ENCODE data around the gene LRRFIP1.

LRRFIP1 gene

GRCh38 chr2:237708491-237708890, 81.1 kb downstream of the LRRFIP1 start:
- Mint-ChIP-seq H3K4me3 (no peak overlapping the region), H3K27me3 (ENCODE audit: low read depth, poor library complexity) (peaks cover 4% of the 10 kb centered on the region), H3K4me1 (peaks cover 51% of the 10 kb centered on the region), H3K9me3 (no peaks in the 10 kb centered on the region), H3K36me3 (ENCODE audit: low read depth) (peaks cover 19% of the 10 kb centered on the region), H3K27ac (peak overlapping the region; percentile 95)
- no peak for TF ChIP-seq CTCF (IDR thresholded peaks at IDR 0.05)
- no peak for DNase-seq

- Mint-ChIP-seq H3K9me3 (no peaks in the 10 kb centered on the region), H3K27me3 (ENCODE audit: low read depth, poor library complexity) (peaks cover 4% of the 10 kb centered on the region), H3K4me3 (no peak overlapping the region), H3K4me1 (peaks cover 47% of the 10 kb centered on the region), H3K36me3 (ENCODE audit: low read depth) (peaks cover 19% of the 10 kb centered on the region), H3K27ac (peak overlapping the region; percentile 75)
- DNase-seq = no peak
- TF ChIP-seq CTCF (IDR thresholded peaks at IDR 0.05) = no peak
Measured at GRCh38 chr2:237708961-237709360, 81.6 kb downstream of the LRRFIP1 start.

- H3K4me3 Mint-ChIP-seq = no peak overlapping the region
- peaks cover 66% of the 10 kb centered on the region for H3K4me1 Mint-ChIP-seq
- peak overlapping the region; percentile 93 for H3K27ac Mint-ChIP-seq
- no peak for DNase-seq
- peaks cover 8% of the 10 kb centered on the region for H3K36me3 Mint-ChIP-seq (ENCODE audit: low read depth)
- H3K9me3 Mint-ChIP-seq = no peaks in the 10 kb centered on the region
- TF ChIP-seq CTCF (IDR thresholded peaks at IDR 0.05) = no peak
- H3K27me3 Mint-ChIP-seq (ENCODE audit: low read depth, poor library complexity) = no peaks in the 10 kb centered on the region
Measured at GRCh38 chr2:237711458-237712150, 84.2 kb downstream of the LRRFIP1 start.

GRCh38 chr2:237712477-237713377, 85.3 kb downstream of the LRRFIP1 start:
- peaks cover 77% of the 10 kb centered on the region for H3K4me1 Mint-ChIP-seq

GRCh38 chr2:237714690-237715458, 87.5 kb downstream of the LRRFIP1 start:
- no peaks in the 10 kb centered on the region for H3K9me3 Mint-ChIP-seq
- peaks cover 14% of the 10 kb centered on the region for H3K36me3 Mint-ChIP-seq (ENCODE audit: low read depth)
- H3K4me3 Mint-ChIP-seq = peak overlapping the region; percentile 68
- no peaks in the 10 kb centered on the region for H3K27me3 Mint-ChIP-seq (ENCODE audit: low read depth, poor library complexity)
- peaks cover 81% of the 10 kb centered on the region for H3K4me1 Mint-ChIP-seq
- no peak for TF ChIP-seq CTCF (IDR thresholded peaks at IDR 0.05)
- peak; percentile 42 for DNase-seq
- peak overlapping the region; percentile 26 for H3K27ac Mint-ChIP-seq

More at GRCh38 chr2:237712477-237713377, 85.3 kb downstream of the LRRFIP1 start:
- Mint-ChIP-seq H3K9me3 (no peaks in the 10 kb centered on the region), H3K4me3 (peak overlapping the region; percentile 51), H3K27me3 (ENCODE audit: low read depth, poor library complexity) (no peaks in the 10 kb centered on the region), H3K27ac (peak overlapping the region; percentile 93), H3K36me3 (ENCODE audit: low read depth) (peaks cover 8% of the 10 kb centered on the region)
- no peak for TF ChIP-seq CTCF (IDR thresholded peaks at IDR 0.05)
- DNase-seq = no peak

All from nephron progenitor cell (in vitro differentiated cells).